GM19463 (cell line): ENCODE measurements around the gene RNF5.
"Not testable (repeated sequence)": the region's sequence is repeated elsewhere in the genome, so short reads cannot be mapped to it uniquely, and the experiment has no call there.

Experiments
- ATAC-seq: cut with Tn5 transposase; IDR thresholded peaks from one replicate; pipeline ENCODE4 v1.9.1; 2021; ENCODE audit warnings: mild to moderate bottlenecking, moderate library complexity; ENCODE audit not compliant: unreplicated experiment

Gene RNF5

DNA sequence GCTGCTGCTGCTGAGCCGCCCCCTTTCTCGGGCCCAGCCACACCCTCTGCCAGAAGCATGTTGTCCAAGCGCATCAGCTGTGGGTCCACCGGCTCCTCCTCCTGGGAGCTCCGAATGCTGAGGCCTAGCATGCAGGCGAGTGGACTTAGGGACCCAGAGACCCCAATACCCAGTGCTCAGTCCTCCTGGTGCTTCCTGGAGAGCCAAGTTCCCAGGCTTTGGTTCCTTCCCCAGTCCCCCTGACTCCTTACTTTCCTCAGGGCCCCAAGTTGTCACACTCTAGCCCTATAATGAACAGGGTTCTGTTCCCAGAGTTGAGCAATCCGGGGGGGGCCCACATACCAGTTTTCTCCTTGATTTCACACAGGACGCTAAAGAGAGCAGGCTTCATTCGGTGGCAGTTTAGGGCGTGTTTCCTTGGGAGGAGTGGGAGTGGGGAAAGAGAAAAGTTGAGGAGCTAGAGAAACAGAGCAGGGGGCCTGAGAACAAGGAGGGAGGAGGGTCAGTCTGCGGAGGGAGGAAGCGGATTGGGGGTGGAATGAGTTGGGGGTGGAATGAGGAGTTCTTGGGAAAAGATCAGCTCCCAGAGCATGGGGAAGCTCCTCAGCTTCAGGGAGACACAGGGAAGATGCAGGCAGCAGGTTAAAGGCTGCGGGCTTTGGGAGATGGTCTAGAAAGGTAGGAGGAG, 10.3 kb downstream of the RNF5 start:
- ATAC-seq: no peak

DNA sequence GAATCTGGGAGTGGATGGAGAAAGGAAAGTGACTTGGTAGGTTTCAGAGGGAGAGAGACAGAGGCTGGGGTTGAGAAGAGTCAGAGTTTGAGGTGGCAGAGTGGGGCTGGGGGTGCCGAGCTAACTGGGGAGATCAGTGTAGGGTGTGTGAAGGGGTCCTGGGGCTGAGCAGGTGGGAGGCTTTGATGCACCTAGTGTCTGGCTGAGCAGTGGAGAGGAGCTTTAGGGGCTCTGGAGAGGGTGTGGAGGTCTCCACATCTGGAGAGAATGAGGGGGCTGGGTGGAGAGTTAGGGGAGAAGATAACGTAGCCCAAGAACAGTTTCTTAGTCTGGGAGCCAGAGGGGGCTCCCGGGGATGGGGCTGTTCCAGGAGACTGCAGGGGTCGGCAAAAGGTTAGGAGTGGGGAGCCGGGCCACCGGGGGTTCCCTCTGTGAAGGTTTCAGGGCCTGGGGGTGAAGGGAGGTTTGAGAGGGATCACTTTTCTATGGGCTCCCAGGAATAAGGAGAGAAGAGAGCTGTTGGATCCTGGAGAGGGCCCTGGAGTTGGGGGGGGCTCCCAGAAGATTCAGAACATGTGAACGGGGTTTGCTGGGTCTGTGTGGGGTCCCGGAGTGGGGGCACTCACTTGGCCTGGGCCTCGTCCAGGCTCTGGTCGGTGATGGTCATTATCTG, 11.0 kb downstream of the RNF5 start:
- no peak for ATAC-seq

DNA sequence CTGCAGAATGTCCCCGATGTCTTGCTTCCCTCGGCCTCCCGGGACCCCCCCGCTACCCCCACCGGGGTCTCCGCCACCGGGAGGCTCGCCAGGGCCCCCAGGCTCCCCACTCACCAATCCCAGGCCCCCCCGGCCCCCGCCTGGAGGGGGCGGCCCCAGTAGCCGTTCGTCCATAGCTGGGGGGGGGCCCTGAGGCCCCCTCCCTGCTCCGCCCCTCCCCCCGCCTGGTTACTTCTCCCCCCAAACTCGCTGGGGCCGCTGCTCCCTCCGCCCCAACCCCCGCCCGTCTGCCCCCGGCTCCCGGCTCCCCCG, 11.5 kb downstream of the RNF5 start:
- ATAC-seq: no peak

DNA sequence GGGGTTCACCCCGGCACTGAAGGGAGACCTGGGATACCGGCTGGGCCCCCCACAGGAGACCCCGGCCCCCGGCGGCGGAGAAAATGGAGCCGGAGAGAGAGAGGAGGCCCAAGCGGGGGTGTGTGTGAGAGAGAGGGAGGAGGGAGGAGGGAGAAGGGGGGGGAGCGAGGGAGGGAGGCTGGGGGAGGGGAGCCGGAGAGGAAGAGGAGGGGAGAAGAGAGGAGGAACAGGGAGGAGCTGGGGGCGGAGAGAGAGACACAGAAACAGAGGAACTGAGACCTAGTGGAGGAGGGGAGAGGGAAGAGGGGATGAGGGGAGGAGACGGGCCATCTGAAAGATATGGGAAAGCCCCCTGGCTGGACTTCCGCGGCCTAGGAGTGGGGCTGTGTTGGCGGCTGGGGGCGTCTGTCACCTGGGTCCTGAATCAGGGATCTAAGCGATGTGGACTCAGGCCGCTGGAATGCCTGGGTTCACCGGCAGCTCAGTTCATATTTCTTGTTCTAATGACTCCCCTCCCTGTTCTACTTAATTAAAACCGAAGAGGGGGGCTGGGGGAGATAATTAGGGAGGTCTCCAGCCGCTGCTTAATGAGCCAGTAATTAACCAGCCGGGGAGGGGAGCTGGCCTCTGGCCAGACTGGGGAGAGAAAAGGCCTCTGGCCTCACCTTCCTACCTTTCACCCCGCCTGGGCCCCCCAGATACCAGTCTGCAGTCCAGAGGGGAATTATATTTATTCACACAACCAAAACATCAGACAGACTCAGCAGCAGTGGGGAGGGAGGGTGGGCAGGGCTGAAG, 12.0 kb downstream of the RNF5 start, which contains the start of gene PBX2:
Gene PBX2 (minus strand): TSS at position 149 of the 798 bp plus-strand sequence. CDS start 287 bp downstream, outside the sequence.
- peak; percentile 60 for ATAC-seq

DNA sequence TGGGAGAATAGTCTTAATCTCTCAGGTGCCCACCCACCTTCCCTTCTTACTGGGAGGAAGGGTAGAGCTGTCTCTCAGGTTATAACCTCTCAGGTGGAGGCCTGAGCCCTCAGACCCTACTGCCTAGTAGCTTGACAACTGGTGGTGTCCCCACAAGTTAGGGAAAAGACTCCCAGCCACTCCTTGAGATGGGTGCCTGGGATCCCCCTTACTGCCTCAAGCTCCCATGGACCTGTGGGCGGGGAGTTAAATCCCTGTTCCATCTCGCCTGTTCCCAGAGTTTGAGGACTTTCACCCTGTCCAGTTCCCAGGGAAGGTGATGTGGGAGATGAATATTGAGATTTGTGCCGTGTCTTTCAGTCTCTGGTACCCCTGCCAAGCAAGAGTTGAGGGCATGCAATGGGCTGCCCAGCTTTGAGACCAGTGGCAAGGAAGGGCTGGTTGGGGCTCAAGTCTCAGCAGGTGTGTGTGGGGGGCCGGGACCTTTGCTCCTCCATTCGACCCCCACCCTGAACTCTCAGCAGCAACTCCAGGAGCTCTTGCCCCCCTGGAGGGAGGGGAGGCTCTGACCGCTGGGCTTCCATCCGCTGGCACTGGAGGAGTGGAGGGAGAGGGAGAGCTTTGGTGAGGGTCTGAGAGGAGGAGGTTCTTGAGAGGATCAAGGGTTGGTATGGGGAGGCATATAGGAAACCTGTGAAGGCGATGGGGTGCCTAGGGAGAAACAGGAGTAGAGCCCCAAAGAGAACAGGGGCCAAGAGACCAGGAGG, 12.9 kb downstream of the RNF5 start:
- ATAC-seq: no peak

DNA sequence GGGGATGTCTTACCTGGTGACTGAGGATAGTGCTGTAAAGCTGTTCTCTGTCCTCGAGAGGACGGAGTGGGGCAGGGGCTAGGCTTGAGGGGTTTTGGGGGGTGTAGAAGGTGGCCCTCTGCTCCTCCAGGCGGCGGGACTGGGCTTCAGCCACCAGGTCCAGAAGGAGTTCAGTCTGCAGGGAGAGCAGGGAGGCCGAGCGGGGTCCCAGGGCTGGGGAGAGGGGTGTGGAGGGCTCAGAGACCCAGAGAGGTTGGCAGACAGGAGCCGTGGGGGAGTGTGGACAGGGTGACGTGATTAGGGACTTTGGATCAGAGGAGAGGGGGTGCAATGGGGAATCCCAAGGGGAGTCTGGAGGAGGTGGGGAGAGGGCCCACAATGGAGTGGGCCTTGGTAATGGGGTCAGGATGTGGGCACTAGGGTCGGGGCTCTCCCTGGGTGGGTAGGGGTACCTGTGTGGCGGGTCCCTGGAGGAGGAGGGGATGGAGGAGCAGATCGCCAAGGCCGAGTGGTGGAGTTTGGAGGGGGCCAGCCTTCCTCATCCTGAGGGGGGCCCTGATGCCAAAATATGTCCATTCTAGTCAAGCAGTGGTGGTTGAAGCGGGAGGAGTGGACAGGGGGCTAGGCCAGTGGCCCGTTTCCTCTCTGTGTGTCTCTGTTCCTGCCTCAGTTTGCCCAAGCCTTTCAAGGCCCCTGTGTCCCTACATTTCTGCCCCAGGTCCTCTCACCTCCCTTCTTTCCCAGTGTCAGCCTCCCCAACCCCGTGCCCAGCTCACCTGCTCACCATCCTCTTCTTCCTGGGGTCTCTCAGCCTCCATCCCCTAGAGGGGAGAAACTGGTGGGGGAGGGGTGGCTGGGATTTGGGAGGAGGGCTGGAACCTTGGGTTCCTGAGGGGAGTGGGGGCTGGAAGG, 13.7 kb downstream of the RNF5 start:
- no peak for ATAC-seq

DNA sequence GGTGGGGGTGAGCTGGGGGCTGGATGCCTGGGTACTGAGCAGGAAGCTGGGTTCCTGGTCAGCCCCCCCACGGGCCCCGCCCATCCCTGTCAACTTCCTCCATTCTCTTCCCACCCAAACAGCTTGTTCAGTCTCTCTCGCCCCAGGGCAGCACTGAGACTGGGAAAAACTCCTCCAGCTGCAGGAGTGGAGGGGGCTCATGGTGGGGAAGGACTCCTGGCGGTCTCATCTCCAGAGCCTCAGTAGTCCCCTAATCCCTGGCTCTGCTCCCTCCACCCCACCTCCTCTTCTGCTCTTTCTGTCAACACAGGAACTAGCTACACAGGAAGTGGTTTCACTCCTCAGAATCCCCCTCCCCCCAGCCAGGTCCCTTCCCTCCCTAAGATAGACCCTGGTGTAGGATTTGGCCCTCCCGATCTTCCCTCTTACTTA, 14.4 kb downstream of the RNF5 start, which contains the start of gene GPSM3:
Gene GPSM3 (minus strand): TSS at position 36 of the 432 bp plus-strand sequence. CDS start 130 bp downstream, outside the sequence.
- no peak for ATAC-seq

DNA sequence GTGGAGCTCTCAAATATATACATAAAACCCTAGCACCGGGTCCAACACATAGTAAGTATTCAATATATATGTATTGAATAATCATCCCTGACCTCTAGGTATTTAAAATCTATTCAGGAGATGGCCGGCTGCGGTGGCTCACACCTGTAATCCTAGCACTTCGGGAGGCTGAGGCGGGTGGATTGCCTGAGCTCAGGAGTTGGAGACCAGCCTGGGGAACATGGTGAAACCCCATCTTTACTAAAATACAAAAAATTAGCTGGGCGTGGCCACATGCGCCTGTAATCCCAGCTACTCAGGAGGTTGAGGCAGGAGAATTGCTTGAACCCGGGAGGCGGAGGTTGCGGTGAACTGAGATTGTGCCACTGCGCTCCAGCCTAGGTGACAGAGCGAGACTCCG, 14.9 kb downstream of the RNF5 start:
- not testable (repeated sequence) for ATAC-seq

DNA sequence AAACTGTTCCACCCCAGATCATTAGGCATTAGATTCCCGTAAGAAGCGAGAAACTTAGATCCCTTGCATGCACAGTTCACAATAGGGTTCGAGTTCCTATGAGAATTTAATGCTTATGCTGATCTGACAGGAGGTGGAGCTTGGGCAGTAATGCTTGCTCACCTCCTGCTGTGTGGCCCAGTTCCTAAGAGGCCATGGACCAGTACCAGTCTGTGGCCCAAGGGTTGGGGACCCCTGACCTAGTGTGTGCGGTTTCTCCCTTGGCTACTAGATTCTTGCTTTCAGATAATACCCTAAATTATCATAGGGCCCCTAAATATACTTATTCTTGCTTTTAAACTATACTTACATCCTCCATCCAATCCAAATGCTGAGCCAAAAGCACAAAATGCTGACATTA, 16.2 kb downstream of the RNF5 start:
- no peak for ATAC-seq

DNA sequence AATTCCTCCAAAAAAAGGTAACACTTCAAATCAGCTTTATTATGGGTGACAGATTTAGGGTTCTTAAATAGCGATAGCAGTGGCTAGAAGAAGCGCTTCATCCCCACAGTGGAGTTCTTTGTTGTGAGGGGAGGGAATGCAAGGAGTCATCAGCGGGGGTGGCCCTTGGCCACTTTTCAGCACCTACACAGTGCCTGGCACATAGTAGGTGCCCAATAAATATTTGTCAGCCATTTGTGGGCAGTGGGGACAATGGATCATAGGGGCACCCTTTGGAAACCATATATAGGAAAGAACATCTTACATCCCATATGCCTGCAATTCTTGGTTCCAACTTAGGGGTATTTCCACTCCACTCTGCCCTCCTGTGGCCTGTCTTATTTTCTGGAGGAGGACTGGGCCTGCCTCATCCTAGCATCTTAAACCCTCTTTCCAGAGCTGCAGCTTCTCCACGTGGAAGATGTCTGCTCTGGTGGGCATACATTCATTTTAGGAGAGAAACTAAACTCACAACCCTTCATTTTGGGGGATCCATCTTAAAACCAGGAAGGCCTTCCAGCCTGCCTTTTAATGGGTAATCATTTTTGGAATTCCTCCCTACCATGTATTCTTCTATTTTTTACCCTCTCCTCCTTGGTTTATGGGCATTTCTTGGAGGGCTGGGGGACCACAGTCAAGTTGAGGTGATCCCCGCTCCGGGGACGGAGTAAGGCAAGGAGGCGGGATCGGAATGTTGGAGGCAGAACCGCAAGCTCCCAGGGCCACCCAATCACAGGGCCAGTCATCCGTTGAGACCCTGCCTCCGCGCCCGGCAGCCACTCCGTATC, 16.8 kb downstream of the RNF5 start:
- ATAC-seq: no peak

DNA sequence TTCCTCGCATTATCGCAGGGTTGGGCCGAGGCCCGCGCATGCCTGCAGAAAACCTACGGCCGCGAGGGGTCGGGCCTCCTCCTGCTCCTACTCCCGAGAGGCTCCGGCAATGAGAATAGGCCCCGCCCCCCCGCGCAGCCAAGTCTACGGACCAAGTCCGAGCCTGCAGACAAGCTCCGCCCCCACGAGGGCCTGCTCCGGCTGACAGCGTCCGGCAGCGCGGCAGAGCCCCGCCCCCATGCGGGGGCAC, 17.4 kb downstream of the RNF5 start:
- peak; percentile 76 for ATAC-seq

DNA sequence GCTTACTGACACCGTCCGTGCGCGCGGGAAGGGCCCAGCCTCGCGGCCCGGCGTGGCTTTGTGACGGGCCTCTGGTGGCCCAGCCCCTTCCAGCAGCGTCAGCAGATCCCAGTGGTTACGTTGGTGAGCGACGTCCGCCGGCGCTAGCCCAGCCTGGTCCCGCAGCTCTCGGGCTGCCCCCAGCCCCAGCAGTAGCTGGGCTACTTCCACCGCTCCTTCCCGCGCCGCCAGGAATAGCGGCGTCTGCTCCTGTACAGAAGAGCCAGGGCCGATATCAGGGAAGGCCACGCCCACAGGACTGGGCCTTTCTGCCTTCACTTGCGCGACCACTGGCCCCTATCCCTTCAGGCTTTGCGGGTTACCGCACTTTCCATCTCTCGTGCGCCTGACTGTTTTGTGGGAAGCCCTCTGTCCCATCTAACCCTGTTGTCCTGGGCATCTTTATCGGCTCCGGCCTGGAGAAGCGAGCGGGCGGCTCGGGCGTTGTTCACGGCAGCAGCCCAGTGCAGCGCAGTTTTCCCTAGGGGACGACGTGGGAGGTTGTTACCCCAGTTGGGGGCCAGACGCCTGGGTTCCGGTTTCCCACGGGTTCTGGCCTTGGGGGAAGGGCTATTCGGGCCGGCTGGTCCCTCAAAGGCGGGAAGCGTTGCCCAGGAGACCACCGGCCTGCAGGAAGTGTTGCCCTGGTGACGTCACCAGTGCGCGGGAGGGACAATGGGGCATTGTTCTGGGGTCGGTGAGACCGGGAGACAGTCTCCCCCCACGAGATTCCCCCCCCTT, 17.9 kb downstream of the RNF5 start:
- peak; percentile 75 for ATAC-seq

DNA sequence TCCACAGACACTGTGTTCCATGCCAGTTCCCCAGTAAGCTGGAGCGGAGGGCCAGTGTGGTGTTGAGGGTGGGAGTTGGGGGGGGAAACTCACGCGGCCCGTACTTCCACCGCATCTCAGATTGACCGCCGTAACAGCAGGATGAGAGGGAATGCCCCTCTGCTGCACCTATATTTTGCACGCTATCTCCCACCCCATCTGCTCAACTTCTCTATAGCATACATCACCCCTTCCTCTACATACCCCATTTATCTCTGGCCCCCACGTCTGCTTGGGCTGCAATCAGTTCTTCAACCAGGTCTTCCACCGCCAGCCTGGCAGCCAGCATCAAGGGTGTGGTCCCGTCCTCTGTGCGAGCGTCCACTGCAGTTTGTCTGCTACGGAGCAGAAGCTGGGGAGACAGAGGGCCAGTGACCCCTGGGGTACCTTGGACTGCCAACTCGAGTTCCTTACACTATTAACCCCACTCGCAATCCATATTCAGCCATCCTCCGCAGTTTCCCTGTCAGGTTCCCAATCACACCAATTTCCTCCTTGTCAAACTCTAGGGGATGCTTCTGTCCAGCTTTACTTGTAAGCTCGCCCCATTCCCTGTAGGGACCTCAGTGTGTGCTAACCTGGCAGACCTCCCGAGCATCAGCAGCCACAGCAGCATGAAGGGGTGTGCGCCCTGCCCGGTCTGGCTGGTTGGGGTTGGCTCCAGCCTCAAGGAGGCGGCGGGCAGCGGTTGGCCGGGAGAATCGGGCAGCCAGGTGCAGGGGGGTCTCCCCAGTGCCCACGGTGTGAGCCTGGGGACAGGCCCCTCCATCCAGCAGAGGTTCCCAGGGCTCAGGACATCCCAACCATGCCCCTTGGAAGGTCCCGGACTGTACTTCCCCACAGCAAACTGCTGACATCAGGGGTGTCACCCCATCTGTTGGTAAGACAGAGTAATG, 18.7 kb downstream of the RNF5 start:
- ATAC-seq: no peak

DNA sequence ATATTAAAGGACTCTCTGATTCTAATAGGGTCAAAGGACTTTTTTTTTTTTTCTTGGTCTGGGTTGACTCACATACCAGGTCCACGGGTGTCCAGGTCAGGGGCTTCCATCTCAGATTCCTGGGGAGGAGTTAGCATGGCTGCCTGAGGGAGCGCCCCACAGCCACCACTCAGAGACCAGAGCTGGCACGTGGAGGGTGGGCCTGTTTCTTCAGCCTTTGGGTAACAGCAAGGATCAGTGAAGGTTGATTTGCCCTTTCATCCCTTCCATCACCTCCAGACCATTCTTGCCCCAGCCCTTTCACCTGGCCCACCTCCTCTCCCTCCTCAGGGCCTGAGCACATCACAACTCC, 20.1 kb downstream of the RNF5 start:
- no peak for ATAC-seq

DNA sequence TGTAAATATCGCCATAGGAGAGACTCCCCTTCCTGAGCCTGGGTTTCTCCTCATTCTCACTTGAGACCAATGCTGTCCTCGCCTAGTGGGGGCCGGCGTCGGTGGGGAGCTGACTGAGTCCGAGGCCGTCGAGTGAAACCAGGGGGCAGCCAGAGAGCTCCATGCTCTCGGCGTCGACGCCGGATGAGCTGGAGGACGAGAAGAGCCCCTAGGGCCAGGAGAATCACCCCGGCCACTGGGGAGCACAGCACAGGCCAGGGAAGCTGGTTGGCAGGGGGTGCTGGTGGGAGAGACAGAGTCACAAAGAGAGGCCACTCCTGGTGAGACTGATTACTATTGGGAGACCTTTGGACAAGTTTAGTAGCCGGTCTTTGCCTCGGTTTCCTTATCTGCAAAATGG, 20.7 kb downstream of the RNF5 start:
- ATAC-seq: no peak

DNA sequence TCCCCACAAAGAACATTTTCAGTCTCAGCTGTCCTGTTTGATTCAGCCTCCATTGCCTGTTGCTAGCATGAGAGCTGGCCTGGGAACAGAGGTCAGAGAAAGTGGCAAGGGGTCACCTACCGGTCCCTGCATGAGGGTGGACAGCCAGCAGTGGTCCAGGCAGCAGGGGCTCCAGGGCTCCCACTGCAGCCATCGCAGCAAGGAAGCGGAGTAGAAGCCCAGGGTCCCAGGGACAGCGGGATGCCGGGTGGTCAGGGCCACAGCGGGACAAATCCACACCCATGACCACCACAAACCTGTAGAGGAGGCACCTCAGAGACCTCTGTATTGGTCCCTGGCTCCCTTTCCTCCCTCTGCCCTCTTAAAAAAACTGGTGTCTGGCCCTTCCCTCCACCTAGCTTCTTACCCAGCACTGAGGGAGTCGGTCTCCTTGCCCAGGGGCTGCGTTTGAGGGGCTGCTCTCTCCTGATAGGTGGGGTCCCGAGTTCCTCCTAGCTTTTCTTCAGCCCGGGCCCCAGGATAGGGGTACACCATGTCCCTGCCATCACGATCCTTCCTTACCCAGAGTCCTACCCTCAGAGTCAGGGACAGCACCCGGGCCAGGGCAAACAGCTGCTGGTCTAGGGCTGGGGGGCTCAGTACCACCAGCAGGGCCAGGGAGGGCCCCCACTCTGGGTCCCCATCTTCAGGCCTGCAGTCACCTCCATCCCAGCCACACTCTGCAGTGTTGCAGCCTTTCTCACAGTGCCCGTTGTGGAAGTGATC, 22.7 kb downstream of the RNF5 start:
- ATAC-seq: no peak

DNA sequence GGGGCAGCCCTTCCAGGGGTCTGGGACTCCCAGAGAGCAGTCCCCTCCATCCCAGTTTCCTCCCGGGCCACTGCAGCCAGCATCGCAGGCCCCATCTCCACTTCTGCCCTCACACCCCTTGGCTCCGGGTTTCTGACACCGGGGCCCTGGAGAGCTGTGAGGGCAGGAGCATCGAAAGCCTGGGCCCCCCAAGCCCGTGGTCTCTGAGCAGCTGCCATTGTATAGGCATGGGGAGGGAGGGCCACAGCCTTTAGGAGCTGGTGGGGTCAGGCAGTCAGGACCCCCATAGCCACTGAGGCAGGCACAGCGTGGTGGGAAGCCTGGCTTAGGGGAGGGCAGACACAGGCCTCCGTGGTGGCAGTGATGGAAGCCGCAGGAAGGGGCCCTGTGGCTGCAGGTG, 24.0 kb downstream of the RNF5 start:
- no peak for ATAC-seq
